GM18502 (cell line): ENCODE measurements around the gene METTL8.

Source experiments
- ATAC-seq: cut with Tn5 transposase; IDR thresholded peaks from one replicate; pipeline ENCODE4 v1.9.1; 2021; ENCODE audit warnings: mild to moderate bottlenecking; ENCODE audit not compliant: unreplicated experiment, poor library complexity

The METTL8 gene

DNA sequence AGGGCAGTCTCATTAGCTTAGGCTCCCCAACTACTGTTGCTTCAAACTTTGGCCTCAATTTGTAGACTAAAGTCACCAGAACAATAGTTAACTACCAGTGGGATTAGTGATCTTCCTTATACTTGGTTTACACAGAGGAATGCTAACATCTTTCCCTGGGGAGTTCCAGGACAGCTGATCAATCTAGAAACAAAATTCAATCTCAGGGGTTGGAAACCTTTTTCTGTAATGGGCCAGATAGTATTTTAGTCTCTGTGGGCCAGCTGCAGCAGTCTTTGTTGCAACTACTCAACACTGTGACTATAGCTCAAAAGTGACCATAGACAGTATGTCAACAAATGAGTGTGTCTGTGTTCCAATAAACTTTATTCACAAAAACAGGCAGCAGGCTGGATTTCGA lies 85.7 kb downstream of the METTL8 start:
- ATAC-seq: no peak

DNA sequence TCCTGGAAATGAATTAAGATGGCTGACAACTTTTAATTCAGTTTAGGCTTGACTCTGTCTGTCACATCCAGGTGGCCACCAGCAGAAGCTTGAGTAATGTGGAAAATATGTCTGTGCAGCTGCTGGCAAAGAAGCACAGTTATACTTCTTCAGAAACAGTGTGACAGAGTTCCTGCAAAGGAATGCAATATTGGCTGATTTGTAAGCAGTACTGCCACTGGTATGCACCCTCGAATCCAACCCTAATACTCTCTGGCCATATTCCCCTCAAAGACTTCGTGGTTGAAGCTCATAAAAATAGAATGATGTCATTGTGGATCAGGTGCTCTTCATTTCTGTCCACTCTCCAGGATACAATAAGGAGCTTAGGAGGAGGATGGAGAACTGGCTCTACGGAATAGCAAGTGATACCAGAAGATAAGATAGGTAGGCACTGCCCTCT lies 86.2 kb downstream of the METTL8 start:
- no peak for ATAC-seq

DNA sequence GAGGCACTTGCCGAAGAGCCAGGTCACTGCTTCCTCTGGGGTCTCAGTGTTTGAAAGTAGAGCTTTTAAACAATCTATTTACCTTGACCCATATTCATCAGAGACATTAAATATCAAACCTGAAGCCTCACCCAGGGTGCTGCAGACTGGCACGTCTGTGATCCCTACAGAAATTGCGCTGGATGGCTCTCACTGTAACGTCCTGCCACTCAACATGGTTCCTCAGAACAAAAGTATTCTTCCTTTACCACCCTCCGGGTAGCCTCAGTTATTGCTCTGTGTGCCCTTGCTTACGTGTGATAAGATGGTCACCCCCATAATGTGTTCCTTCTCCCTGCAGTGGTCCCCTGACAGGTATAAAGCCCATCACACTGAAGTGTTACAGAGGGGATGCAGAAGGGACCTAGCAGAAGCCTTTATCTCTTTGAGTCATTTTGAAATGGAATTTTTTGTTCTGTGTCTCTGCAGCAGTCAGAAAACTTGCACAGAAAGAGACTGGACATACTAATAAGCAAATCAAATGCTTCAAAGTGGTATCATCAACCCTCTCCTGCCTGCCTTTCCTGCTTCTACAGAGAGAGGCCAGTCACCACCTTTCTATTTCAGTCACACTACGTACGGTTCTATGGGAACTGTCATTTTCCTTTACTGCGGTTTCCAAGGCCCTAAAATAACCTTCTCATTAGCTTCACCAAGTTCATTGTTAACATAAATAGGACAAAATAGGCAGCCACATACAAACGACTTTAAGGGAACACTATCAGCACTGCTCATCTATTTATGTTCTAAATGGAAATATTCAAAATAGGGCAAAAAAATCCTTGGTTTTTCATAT lies 86.8 kb downstream of the METTL8 start:
- no peak for ATAC-seq

DNA sequence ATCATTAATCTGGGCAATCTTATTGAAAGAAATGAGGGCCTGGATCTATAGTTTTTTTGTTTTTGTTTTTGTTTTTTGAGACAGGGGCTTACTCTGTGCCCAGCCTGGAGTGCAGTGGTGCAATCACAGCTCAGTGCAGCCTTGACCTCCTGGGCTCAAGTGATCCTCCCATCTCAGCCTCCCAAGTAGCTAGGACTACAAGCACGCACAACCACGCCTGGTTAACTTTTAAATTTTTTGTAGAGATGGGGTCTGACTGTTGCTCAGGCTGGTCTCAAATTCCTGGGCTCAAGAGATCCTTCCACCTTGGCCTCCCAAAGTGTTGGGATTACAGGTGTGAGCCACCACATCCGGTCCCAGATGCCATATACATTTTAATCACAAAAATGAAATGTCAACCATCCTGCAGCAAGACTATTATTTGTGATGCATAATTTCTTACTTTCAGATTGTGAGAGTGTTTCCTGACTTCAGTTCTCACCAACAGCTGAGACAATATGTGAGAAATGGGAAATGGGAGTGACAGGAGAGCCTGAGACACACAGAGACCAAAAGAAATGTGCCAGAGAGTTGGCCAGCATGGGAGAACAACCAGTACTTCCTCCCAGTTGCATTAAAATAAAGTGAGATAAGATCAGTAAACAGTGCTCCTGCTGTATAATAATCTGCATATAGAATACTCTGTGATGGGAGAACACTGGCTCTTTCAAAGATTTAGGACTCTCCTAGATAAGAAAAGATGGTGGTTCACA lies 87.6 kb downstream of the METTL8 start:
- no peak for ATAC-seq

DNA sequence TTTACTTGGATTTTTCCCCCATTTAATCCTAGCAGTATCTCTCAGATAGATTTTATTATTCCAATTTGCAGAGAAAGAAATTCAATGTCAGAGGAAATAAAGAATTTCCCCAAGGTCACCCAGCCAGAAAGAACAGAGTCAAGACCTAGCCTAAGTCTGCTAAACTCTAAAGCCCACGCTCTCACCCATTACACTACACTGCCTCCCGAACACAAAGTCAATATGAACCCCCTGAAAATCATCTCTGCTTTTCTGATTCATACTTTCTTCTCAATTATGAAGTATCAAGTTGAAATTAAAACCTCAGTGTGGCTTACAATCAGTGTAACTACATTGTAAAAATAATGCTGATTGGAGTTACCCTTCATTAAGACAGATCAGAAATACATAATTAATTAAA lies 89.6 kb downstream of the METTL8 start:
- no peak for ATAC-seq

DNA sequence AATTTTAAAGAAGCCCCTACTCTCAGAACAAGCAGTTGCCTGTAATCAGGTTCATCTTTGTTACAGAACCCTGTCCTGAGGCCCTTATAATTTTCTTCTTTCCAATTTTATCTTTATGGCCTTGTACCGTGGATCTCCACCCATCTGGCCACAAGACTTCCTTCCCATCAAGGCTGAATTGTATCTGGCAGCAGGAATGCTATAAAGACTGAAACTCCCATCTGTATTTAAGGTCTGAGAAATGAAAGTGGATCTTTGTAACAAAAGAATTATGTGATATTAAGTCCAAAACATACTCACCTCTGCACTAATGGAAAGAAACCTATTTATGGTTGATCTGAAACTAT lies 91.8 kb downstream of the METTL8 start:
- ATAC-seq: no peak

DNA sequence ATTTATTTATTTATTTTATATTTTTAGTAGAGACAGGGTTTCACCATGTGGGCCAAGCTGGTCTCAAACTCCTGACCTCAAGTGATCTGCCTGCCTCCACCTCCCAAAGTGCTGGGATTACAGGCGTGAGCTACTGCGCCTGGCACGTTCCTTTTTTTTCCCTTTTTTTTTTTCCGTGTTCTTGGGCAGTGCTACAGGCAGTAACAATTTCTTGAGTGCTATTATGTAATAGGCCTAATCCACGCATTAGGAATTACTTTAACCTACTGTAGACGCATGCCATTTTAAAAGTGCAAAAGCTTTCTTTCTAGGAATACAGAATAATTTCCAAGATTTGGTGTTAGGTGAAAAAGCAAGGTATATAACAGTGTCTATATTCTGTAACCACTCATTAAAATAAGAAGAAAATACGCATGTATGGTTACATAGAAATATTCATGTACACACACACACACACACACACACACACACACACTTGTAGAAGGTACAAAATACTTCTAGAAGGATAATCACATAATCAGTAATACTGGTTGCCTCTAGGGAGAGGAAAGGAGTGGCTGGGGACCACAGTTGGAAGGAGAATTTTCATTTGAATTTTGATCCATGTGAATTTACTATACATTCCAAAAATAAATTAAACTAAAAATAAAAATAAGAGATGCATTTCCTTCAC lies 92.3 kb downstream of the METTL8 start:
- no peak for ATAC-seq

DNA sequence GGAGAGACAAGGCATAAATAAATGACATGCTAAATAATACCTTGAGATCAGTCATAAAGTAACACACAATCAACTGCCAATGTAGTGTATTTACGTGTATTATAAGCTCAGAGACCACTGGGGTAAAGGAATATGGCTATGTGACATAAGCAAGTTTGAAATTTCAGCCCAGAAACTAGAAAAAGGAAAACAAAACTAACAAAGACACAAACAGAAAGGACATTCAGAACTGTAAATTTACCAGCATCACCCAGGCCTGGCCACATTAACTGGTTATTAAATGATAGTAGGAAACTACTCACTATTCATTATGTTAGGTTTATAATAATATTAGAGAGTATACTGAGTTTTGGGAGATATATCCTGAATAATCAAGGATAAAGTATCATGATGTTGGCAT lies 98.8 kb downstream of the METTL8 start:
- ATAC-seq: no peak

DNA sequence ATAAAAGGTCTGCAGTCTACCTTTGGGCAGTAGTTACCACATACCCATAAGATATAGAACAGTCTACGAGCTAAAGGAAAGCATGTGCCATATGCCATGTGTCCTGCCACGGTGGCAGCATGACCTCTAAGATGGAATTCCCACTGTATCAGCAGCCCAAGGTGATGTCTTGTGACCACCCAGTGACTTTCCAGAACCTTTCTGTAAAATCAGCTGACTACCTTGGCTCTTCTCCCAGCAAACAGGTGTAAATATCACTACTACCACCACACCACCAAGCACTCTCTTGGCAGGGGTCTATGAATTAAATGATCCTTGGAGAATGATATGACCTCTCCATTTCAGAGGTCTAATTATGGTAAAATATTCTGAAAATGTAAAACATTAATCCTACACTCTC lies 99.6 kb downstream of the METTL8 start:
- ATAC-seq: no peak

DNA sequence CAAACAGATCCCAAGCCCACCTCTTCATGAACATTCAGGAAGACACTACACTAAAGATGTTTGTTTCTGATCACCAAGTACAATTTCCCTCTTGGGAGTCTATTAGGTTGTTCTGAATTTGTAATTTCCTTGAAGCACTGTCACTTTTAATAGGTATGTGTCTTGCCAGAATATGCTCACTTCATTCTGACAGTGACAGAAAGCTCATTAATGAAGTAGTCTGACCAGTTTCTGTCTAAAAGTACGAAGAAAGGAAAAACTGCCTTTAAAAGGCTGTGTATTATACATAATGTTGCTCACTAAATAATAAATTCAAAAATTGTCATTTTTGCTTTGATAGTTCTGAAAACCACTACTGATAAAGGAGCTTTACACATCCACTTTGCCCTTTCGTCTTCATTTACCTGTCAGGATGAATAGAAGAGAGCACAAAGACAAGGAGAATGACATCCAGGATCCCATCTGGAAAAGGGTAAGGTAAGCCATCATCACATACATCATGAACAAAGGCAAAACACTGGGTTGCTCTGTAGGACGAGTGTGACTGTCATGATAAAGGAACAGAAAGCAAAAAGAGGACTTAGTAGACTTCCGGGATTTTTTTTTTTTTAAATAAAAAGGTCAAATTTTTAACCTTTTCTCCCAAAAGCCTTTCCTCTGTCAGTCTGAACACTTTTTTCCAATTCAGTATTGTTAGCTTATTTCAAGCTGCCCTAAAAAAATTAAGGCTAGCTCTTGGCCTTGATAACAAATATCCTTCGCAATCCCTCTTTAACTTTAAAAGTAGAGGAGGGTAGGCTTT lies 103.4 kb downstream of the METTL8 start:
- ATAC-seq: no peak

DNA sequence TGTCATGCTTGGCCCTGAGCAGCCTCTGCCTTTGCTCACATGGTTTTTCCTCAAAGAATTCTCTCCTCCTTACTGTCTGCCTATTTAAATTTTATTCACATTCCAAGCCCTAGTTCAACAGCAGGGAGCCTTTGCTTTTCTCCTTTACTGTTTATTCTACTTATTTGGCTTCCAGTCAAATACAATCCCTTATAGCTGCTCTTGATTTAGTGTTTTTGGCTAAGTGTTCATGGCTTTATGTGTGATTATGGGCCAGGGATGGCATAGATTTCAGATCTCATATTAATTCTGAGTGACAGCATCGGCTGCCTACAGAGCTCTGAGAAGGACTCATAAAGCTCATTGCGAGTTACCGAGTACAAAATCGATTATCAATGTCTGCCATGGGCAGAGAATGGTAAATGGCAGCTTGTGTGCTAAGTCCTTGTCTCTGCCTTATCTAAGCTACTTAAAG lies 106.7 kb downstream of the METTL8 start:
- ATAC-seq: no peak

DNA sequence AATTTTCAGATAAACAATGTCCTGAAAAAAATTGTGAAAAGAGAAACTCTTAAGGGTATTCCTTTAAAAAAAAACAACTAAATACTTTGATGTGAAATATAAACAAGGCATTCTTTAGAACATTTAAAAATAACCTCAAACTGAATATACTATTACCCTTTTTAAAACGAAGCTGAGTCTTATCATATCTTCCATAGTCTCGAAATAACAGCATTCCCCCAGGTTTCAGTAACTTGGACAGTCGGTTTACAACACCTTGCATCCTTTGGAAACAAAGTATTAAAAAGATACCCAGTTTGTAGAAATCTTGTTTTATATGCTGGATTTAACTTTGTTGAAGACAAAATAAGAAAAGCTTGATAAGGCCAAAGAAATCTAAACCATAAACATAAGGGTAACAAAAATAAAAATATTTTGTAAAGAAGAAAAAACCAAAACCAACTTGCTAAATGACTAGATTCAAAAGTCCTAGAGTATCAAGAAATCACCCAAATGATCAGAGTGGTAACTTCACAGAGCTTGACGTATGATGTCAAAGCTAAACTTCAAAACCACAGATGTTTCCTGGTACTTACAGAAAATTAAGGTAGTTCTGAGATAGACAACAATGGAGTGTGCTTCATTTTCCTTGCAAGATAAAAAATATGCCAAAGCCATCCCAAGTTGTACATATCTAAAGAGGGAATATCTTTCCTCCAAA lies 107.8 kb downstream of the METTL8 start:
- ATAC-seq: peak; percentile 56

DNA sequence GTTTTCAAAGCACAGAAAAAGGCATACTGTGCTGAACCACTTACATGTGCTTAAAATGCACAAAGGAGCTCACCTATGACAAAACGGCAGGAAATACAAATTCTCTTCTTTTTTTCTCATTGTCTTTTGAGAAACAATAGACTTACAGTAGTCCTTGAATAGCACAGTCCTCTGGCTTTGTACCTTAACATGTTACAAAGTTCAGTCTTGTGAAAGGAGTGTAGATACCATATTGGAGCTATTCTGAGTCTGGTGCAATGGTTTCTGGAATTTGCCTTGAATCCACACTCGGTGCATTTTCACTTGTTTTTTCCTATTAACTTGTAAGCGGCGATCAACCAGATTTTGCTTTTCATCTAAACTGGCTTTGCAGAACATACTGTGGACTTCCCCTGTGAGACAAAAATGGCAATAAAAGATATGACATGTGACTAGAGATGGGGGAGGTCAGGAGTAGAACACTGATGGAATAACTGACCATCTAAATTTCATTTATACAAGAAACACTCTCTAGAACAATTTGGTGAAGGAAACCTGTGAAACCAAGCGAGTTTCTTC lies 109.7 kb downstream of the METTL8 start:
- ATAC-seq: no peak

DNA sequence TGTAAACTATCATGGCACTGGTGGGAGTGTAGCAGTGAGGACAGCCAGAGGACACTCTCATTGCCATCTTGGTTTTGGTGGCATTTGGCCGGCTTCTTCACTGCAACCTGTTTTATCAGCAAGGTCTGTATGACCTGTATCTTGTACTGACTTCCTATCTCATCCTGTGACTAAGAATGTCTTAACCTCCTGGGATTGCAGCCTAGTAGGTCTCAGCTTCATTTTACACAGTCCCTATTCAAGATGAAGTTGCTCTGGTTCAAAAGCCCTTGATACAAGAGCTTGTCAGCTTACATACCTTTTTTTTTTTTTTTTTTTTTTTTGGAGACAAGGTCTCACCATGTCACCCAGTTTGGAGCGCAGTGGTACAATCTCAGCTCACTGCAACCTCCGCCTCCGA lies 110.9 kb downstream of the METTL8 start:
- no peak for ATAC-seq

DNA sequence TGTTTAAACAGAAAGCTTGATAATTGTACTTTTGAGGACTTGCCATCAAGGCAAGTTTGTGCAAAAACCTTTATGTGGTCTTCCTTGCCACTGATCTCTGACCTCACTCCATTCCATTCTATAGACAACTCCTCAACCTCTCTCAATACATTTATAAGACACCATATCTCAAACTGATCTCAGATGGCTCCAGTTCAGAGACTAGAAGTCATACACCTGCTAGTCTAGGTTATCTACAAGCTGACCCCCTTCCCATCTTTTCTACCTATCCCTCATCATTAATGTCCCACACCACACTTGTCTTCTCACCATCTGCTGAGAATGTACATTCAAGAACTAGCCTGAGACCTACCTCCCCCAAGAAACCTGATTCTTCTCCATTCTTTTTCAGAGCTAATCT lies 113.1 kb downstream of the METTL8 start:
- no peak for ATAC-seq

DNA sequence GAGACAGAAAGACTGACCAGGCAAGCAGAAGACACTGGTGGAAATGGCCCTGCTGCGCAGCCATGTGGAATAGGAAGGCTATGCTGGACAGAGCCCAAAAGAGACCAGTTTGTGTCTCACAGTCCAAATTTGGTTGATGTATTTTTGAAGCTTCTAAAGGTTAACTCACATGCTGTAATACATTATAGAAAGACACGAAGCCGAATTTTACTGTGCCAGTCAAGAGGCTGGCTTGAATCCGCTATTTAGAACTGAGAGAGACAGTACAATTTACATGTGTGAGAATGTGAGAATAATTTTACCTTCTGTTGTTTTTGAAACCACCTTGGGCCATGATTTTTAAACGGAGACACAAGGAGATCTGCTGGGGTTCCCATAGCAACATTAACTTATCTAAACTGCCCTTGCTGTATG lies 113.6 kb downstream of the METTL8 start:
- ATAC-seq: peak; percentile 28

DNA sequence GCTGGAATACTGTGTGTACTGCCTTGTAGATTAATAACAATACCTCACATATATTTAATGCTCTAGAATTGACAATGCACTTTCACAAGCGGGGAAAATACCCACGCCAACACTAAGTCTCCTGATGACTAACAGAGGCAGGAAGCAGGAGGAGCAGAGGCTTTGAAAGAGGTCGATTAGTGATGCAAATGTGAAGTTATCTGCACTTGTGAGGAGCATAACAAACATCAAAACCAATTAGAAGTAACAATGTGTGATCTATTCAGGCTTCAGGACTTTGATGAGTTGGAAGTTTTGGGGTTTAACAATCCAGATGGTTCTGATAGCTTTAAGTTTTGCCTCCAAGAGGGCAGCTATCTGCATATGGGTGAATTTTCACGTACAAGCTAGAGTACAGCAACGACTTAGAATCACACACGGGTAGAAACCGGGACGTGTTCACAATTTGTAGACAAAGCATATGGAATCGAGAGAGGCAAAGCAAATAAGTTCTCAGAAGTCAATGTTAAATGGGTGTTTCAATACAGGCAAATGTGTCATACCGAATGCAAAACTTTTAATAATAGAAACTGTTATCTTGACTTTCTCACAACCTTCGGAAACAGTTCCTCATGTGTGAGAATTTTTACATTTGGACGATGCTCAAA lies 114.5 kb downstream of the METTL8 start:
- peak; percentile 51 for ATAC-seq

DNA sequence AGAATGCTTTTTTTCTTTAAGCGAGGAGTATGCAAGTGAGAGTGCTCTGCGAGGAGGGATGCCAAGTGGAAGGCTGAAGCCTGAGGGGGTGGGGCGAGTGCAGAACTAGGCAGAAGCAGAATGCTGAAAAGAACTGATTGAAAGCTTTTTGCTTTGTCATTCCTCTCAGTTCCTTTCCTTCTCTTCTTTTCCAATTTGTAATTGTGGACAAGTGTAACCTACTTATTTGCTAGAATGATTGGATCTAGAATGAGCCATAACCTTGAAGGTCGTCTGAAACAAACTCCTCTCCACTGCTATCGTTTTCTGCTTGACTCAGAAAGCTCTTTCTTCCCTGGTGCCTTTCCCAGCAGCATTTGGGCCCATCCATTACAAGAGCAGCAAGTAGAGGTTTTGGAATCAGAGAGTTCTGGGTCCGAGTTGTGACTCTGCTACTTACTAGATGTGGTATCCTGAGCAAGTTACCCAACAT lies 115.3 kb downstream of the METTL8 start:
- ATAC-seq: no peak
